Measurements from ENCODE around the gene ETFA. TPM values are rescaled to one million over a fixed set of nuclear protein-coding genes. Genes with fewer than 3 reads are reported as not detected.

ETFA gene
- total RNA-seq (100 to 1,000 TPM; 102 to 110 TPM), polyA plus RNA-seq (ENCODE audit: insufficient read length in 6 of 6) (100 to 1,000 TPM; 127 to 148 (median 131) TPM)
- long read RNA-seq, donor 1, transcript ETFA-212 (2 exons, 650 nt), result major isoform, 27 of 83 reads
- long read RNA-seq, donor 1, transcript ETFA-202 (11 exons, 1,346 nt), result minor isoform, 6 of 83 reads
- long read RNA-seq, donor 1, transcript ETFA-203 (12 exons, 2,287 nt), result minor isoform, 24 of 83 reads
- long read RNA-seq, donor 1, partial matches to known transcripts, result 22 of 83 reads
- long read RNA-seq, donor 1, other reads (novel, unspliced or antisense), result 0 of 83 reads
- long read RNA-seq, donor 2, transcript ETFA-202 (11 exons, 1,346 nt), result minor isoform, 8 of 63 reads
- long read RNA-seq, donor 2, transcript ETFA-212 (2 exons, 650 nt), result minor isoform, 16 of 63 reads
- long read RNA-seq, donor 2, transcript ETFA-203 (12 exons, 2,287 nt), result major isoform, 23 of 63 reads
- long read RNA-seq, donor 2, partial matches to known transcripts, result 15 of 63 reads
- long read RNA-seq, donor 2, other reads (novel, unspliced or antisense), result 0 of 63 reads
- long read RNA-seq, donor 3, transcript ETFA-203 (12 exons, 2,287 nt), result major isoform, 20 of 47 reads
- long read RNA-seq, donor 3, transcript ETFA-212 (2 exons, 650 nt), result minor isoform, 9 of 47 reads
- long read RNA-seq, donor 3, transcript ETFA-202 (11 exons, 1,346 nt), result minor isoform, 6 of 47 reads
- long read RNA-seq, donor 3, partial matches to known transcripts, result 9 of 47 reads
- long read RNA-seq, donor 3, other reads (novel, unspliced or antisense), result 0 of 47 reads
- long read RNA-seq, donor 4, transcript ETFA-203 (12 exons, 2,287 nt), result major isoform, 47 of 69 reads
- long read RNA-seq, donor 4, transcript ETFA-202 (11 exons, 1,346 nt), result minor isoform, 9 of 69 reads
- long read RNA-seq, donor 4, partial matches to known transcripts, result 5 of 69 reads
- long read RNA-seq, donor 4, other reads (novel, unspliced or antisense), result 5 of 69 reads
- long read RNA-seq, donor 5, transcript ETFA-206 (10 exons, 1,735 nt), result minor isoform, 5 of 66 reads
- long read RNA-seq, donor 5, transcript ETFA-203 (12 exons, 2,287 nt), result minor isoform, 12 of 66 reads
- long read RNA-seq, donor 5, transcript ETFA-212 (2 exons, 650 nt), result major isoform, 21 of 66 reads
- long read RNA-seq, donor 5, partial matches to known transcripts, result 21 of 66 reads
- long read RNA-seq, donor 5, other reads (novel, unspliced or antisense), result 0 of 66 reads
- long read RNA-seq, donor 6, transcript ETFA-202 (11 exons, 1,346 nt), result minor isoform, 6 of 65 reads
- long read RNA-seq, donor 6, transcript ETFA-212 (2 exons, 650 nt), result minor isoform, 15 of 65 reads
- long read RNA-seq, donor 6, transcript ETFA-203 (12 exons, 2,287 nt), result major isoform, 21 of 65 reads
- long read RNA-seq, donor 6, partial matches to known transcripts, result 19 of 65 reads
- long read RNA-seq, donor 6, other reads (novel, unspliced or antisense), result 0 of 65 reads
- long read RNA-seq, donor 7, transcript ETFA-202 (11 exons, 1,346 nt), result minor isoform, 6 of 29 reads
- long read RNA-seq, donor 7, transcript ETFA-203 (12 exons, 2,287 nt), result major isoform, 13 of 29 reads
- long read RNA-seq, donor 7, transcript ETFA-212 (2 exons, 650 nt), result minor isoform, 8 of 29 reads
- long read RNA-seq, donor 7, partial matches to known transcripts, result 0 of 29 reads
- long read RNA-seq, donor 7, other reads (novel, unspliced or antisense), result 0 of 29 reads
- long read RNA-seq, donor 8, transcript ETFA-212 (2 exons, 650 nt), result minor isoform, 8 of 35 reads
- long read RNA-seq, donor 8, transcript ETFA-203 (12 exons, 2,287 nt), result major isoform, 16 of 35 reads
- long read RNA-seq, donor 8, transcript ETFA-202 (11 exons, 1,346 nt), result minor isoform, 6 of 35 reads
- long read RNA-seq, donor 8, partial matches to known transcripts, result 0 of 35 reads
- long read RNA-seq, donor 8, other reads (novel, unspliced or antisense), result 0 of 35 reads
- long read RNA-seq, donor 9, result 0 reads
- long read RNA-seq, donor 10, transcript ETFA-203 (12 exons, 2,287 nt), result major isoform, 49 of 77 reads
- long read RNA-seq, donor 10, transcript ETFA-202 (11 exons, 1,346 nt), result minor isoform, 12 of 77 reads
- long read RNA-seq, donor 10, partial matches to known transcripts, result 8 of 77 reads
- long read RNA-seq, donor 10, other reads (novel, unspliced or antisense), result 5 of 77 reads
- long read RNA-seq, donor 11, result 0 reads
- long read RNA-seq, donor 12, transcript ETFA-212 (2 exons, 650 nt), result major isoform, 11 of 35 reads
- long read RNA-seq, donor 12, transcript ETFA-203 (12 exons, 2,287 nt), result major isoform, 11 of 35 reads
- long read RNA-seq, donor 12, partial matches to known transcripts, result 7 of 35 reads
- long read RNA-seq, donor 12, other reads (novel, unspliced or antisense), result 0 of 35 reads

- intact Hi-C loops (cut with DNase I), result no loop called here
- peak within 1 kb of the TSS; percentile 84 to 85 for H3K4me3 ChIP-seq
- TF ChIP-seq CTCF (IDR thresholded peaks at IDR 0.05), result no peak
- no peaks in the 10 kb centered on the region for H3K36me3 ChIP-seq
- H3K27ac ChIP-seq, result peak within 1 kb of the TSS; percentile 82 to 90
- no peaks in the 10 kb centered on the region for H3K27me3 ChIP-seq
- ATAC-seq, result peak; percentile 99
- DNase-seq, result peak; percentile 93 to 99 (median 96)
- H3K9me3 ChIP-seq, result no peaks in the 10 kb centered on the region
- H3K4me1 ChIP-seq, result peaks cover 0 to 42% of the 10 kb centered on the region in 2 donors
Observed at GRCh38 chr15:76311100-76311953, at the start of gene ETFA. Gene ETFA, minus strand, starts transcription at chr15:76311469. Its CDS starts 81 bp downstream, at chr15:76311388.

- no peaks in the 10 kb centered on the region for H3K36me3 ChIP-seq
- no peaks in the 10 kb centered on the region for H3K27me3 ChIP-seq
- no peak overlapping the region for H3K4me3 ChIP-seq
- no peaks in the 10 kb centered on the region for H3K9me3 ChIP-seq
- intact Hi-C loops (cut with DNase I), result no loop called here
- H3K27ac ChIP-seq, result no peak overlapping the region
- no peak for TF ChIP-seq CTCF (IDR thresholded peaks at IDR 0.05)
- no peaks in the 10 kb centered on the region for H3K4me1 ChIP-seq
- no peak for DNase-seq
- ATAC-seq, result no peak
Observed at GRCh38 chr15:76360416-76360815, 49.1 kb upstream of the ETFA start.

- intact Hi-C loops (cut with DNase I), result no loop called here
- ATAC-seq, result peak; percentile 89
- no peak for DNase-seq
- no peak overlapping the region for H3K27ac ChIP-seq
- H3K4me1 ChIP-seq, result no peaks in the 10 kb centered on the region
- H3K36me3 ChIP-seq, result no peaks in the 10 kb centered on the region
- H3K27me3 ChIP-seq, result no peaks in the 10 kb centered on the region
- no peak overlapping the region for H3K4me3 ChIP-seq
- TF ChIP-seq CTCF (IDR thresholded peaks at IDR 0.05), result no peak
- H3K9me3 ChIP-seq, result no peaks in the 10 kb centered on the region
Observed at GRCh38 chr15:76359152-76359551, 47.9 kb upstream of the ETFA start.
